HPDE6-E6E7 (cell line): ENCODE data around the gene DSC1.
"Not testable (repeated sequence)": the region's sequence is repeated elsewhere in the genome, so short reads cannot be mapped to it uniquely, and the experiment has no call there.

Source experiments
- DNase-seq: peaks from one replicate; pipeline ENCODE4 v3.0.0; 2011; ENCODE audit warnings: missing footprints; ENCODE audit errors: extremely low spot score

Gene DSC1

GRCh38 chr18:31171144-31171839 is 8.6 kb upstream of the DSC1 start:
- no peak for DNase-seq

GRCh38 chr18:31170335-31170734 is 7.7 kb upstream of the DSC1 start:
- DNase-seq: no peak

GRCh38 chr18:31162419-31162793 is 250 bp downstream of the DSC1 start:
- peak; percentile 33 for DNase-seq

GRCh38 chr18:31161757-31162418 is 768 bp downstream of the DSC1 start:
- no peak for DNase-seq

- peak; percentile 53 for DNase-seq
These were observed 5.6 kb downstream of the DSC1 start for GRCh38 chr18:31156821-31157763.

GRCh38 chr18:31155498-31155897 is 7.2 kb downstream of the DSC1 start:
- DNase-seq: no peak

GRCh38 chr18:31154181-31154580 is 8.5 kb downstream of the DSC1 start:
- DNase-seq: no peak

- DNase-seq: no peak
These were observed 13.3 kb downstream of the DSC1 start for GRCh38 chr18:31149351-31149750.

GRCh38 chr18:31148600-31148999 is 14.1 kb downstream of the DSC1 start:
- no peak for DNase-seq

GRCh38 chr18:31146809-31147208 is 15.8 kb downstream of the DSC1 start:
- no peak for DNase-seq

GRCh38 chr18:31143025-31143424 is 19.6 kb downstream of the DSC1 start:
- no peak for DNase-seq

- DNase-seq: no peak
These were observed 23.9 kb downstream of the DSC1 start for GRCh38 chr18:31138709-31139108.

- no peak for DNase-seq
These were observed 27.6 kb downstream of the DSC1 start for GRCh38 chr18:31134988-31135529.

GRCh38 chr18:31129398-31130115 is 33.1 kb downstream of the DSC1 start:
- no peak for DNase-seq

GRCh38 chr18:31125878-31126277 is 36.8 kb downstream of the DSC1 start:
- DNase-seq: no peak

- not testable (repeated sequence) for DNase-seq
These were observed 39.5 kb downstream of the DSC1 start for GRCh38 chr18:31123125-31123524.

GRCh38 chr18:31120594-31120993 is 42.1 kb downstream of the DSC1 start:
- no peak for DNase-seq

GRCh38 chr18:31116853-31117595 is 45.6 kb downstream of the DSC1 start:
- DNase-seq: no peak

- DNase-seq: no peak
These were observed 49.9 kb downstream of the DSC1 start for GRCh38 chr18:31112804-31113203.

GRCh38 chr18:31105733-31106132 is 56.9 kb downstream of the DSC1 start:
- DNase-seq: no peak

GRCh38 chr18:31104444-31104843 is 58.2 kb downstream of the DSC1 start:
- DNase-seq: no peak
